Left hindlimb (tissue), 1 donor: Measurements from ENCODE around the gene A2ML1.
"Not testable (repeated sequence)": the region's sequence is repeated elsewhere in the genome, so short reads cannot be mapped to it uniquely, and the experiment has no call there.

Experiments
- DNase-seq: peaks from one replicate; pipeline ENCODE4 v3.0.0-alpha.2; 2018

The A2ML1 gene

GRCh38 chr12:8818526-8818925 lies 3.9 kb upstream of the A2ML1 start:
- DNase-seq, result no peak

DNA sequence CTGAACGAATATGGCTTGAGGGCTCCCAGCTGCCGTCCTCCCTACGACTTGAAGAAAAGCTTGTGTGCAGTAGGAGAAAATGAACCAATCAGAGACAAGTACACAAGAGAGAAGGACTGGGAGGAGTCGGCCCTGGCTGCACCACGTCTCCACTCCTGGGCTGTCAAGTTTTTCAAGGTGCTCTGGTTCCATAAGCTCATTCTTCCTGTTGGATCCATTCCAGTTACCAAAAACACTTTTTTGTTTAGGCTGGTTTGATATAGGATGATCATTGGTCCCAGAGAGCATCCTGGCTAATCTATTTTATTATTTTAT lies 2.8 kb upstream of the A2ML1 start:
- no peak for DNase-seq

DNA sequence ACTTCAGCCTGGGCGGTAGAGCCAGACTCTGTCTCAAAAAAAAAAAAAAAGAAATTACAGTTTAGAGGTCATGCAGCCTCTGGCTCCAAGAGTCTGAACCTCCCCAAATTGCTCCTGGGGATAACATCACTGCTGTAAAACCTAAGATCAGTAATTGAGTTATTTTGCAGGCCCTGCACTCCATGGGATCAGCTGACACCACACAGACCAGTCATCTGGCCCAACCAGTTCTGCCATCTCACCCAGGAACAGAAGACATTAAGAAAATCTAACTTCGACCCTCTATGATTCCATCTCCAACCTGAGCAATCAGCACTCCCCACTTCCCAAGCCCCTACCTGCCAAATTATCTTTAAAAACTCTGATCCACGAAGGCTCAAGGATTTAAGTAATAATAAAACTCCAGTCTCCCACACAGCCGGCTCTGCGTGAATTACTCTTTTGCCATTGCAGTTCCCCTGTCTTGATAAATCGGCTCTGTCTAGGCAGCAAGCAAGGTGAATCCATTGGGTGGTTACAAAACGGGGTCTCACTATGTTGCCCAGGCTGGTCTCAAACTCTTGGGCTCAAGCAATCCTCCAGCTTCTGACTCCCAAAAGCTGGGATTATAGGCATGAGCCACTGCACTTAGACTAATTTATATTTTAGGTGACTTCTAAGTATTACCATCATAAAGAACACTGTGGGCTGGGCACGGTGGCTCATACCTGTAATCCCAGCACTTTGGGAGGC lies 1.6 kb upstream of the A2ML1 start:
- not testable (repeated sequence) for DNase-seq

- no peak for DNase-seq
These were observed 830 bp upstream of the A2ML1 start for GRCh38 chr12:8821591-8821990.

GRCh38 chr12:8823565-8824300 lies 1.3 kb downstream of the A2ML1 start:
- DNase-seq, result no peak

GRCh38 chr12:8827551-8828256 lies 5.3 kb downstream of the A2ML1 start:
- no peak for DNase-seq

DNA sequence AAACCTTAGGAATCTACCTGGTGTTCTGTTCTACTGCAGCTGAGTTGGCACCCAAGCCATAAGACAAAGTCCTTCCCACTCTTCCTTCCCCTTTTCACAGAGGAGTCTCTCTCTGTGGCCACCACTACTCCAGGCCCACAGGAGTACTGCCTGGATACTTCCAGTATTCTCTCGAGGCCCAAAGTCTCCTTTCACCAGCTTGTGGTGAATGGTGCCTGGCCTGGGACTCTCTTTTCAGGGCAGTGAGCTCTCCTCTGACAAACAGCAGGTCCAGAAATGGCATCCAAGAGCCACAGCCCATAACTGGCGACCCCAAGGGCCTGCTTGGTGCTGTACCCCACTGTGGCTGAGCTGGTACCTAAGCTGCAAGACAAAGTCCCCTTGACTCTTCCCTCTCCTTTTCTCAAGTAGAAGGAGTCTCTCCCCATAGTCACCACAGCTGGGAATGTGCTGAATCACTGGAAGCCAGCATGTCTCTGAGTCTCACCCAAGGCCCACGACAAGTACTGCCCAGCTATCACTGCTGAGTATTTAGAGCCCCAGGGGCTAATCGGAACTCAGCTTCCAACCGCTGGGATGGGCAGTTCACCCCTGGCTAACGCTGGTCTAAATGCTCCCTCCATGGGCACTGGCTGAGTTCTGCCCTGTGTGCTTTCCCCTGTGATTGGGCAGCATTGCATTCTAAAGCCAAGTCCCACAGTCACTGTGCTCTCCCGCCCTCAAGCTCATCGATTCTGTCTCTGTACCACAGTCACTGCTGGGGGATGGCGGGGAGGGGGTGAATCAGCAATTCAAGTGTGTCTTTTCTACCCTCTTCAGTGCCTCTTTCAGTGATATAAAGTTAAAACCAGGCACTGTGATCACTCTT lies 6.1 kb downstream of the A2ML1 start:
- no peak for DNase-seq

DNA sequence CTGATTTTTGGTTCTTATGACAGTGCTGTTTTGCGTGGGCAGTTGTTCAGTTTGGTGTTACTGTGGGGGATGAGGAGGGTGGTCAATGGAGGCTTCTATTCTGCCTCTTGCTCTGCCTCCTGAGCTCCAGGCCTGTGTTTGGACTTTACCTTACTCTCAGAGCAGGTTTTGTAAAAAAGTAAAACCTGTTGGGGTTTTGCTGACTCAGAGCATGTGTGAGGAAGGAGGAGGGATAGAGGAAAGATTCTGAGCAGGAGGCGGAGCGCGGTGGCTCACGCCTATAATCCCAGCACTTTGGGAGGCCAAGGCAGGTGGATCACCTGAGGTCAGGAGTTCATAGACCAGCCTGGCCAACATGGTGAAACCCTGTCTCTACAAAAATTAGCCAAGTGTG lies 6.7 kb downstream of the A2ML1 start:
- DNase-seq, result no peak

DNA sequence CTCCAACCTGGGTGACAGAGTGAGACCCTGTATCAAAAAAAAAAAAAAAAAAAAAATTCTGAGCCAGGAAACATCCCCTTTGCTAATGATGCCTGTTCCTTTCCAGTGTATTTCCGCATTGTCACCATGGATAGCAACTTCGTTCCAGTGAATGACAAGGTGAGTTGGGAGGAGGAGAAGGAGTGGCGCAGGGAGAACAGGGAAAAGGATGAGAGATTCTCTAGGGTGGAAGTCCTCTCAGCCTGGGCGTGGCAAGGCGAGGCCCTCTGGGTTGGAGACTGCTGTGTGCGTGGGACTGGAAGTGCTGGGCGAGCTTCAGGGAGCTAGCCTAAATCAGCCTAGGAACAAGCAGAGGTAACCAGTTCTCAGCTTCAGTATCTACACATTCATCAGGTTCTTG lies 7.2 kb downstream of the A2ML1 start:
- no peak for DNase-seq

GRCh38 chr12:8831116-8831515 lies 8.7 kb downstream of the A2ML1 start:
- DNase-seq, result no peak

- DNase-seq, result no peak
These were observed 10.1 kb downstream of the A2ML1 start for GRCh38 chr12:8832500-8832899.

GRCh38 chr12:8834230-8834629 lies 11.8 kb downstream of the A2ML1 start:
- no peak for DNase-seq

DNA sequence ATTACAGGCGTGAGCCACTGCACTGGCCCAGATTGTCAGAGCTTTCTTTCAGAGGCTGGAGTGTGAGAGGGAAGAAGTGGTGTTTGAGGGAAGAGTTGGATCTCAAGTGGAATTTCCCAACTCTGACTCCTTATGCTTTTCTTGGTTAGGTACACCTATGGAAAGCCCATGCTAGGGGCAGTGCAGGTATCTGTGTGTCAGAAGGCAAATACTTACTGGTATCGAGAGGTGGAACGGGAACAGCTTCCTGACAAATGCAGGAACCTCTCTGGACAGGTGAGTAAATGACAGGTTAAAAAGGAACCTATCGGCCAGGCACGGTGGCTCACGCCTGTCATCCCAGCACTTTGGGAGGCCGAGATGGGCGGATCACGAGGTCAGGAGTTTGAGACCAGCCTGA lies 14.9 kb downstream of the A2ML1 start:
- DNase-seq, result no peak

DNA sequence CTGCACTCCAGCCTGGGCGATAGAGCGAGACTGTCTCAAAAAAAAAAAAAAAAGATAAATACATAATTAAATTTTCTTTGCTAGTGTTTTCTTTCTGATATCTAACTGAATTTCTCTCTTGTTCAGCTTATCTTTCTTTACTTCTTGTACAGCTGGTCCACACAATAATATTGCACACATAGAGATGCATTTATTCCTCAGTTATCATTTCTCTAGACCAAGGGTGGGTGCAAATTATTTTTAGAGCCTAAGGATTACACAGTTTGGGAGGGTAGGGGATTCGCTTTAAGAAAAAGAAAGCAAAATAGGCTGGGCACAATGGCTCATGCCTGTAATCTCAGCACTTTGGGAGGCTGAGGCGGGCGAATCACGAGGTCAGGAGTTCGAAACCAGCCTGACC lies 17.9 kb downstream of the A2ML1 start:
- DNase-seq, result no peak

- no peak for DNase-seq
These were observed 18.7 kb downstream of the A2ML1 start for GRCh38 chr12:8840938-8841633.

- no peak for DNase-seq
These were observed 19.4 kb downstream of the A2ML1 start for GRCh38 chr12:8841778-8842177.

GRCh38 chr12:8844665-8845064 lies 22.2 kb downstream of the A2ML1 start:
- no peak for DNase-seq

- no peak for DNase-seq
These were observed 23.9 kb downstream of the A2ML1 start for GRCh38 chr12:8846305-8846704.

DNA sequence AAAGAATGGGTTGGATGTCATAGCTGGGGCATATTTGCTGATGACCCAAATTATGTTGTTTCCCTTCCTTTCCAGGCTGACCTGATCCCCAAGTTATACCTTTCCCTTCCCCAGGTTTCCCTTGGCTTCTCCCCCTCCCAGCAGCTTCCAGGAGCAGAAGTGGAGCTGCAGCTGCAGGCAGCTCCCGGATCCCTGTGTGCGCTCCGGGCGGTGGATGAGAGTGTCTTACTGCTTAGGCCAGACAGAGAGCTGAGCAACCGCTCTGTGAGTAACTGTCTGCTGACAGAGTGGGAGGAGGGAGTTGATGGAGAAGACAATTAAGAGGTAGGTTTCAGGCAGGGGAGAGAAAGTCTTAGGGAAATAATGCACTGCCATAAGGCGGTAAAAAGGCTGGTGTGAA lies 25.0 kb downstream of the A2ML1 start:
- DNase-seq, result no peak

DNA sequence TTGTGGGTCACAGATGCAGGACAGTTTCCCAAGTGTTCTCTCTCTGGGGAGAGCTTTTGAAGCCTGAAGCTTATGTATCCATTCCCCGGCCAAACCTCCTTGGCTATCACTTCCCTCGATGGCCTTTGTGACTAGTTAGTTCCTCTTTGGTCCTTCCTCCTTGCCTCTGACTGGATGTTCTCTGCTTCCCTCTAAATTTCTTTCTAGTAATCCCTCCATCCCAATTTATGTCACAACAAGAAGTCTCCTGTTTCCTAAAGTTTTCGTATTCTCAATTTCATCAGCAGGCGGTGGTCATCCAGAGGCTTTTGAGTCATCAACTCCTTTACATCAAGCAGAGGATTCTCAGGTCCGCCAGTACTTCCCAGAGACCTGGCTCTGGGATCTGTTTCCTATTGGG lies 27.5 kb downstream of the A2ML1 start:
- DNase-seq, result no peak

DNA sequence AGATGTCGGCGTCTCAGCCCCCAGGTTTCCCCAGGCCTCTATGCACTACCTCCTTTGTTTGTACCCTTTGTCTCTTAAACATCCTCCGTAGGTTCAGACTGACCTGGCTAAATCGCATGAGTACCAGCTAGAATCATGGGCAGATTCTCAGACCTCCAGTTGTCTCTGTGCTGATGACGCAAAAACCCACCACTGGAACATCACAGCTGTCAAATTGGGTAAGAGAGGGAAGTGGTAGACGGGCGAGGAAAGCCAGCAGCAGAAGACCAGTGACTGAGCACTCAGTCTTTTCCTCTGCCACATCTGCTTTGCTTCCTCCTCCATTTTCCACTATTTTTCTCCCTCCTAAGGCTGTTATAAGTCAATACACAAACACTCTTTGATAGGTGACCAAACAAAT lies 29.7 kb downstream of the A2ML1 start:
- DNase-seq, result no peak

DNA sequence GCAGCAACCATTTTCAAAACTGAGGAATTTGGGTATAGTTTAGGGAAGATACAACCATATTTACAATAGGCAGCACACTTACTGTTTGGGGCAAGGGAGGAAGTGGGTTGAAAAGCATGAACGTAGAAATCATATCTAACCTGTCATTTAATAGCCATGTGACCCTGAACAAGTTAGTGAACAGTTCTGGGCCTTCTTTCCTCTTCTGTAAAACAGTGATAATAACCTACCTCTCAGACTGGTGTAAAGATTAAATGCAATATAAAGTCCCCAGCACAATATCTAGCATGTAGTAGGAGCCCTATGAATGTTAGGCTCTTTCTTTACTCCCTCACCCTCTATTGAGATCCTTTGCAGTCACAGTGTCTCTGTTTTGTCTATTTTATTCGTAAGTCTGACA lies 33.5 kb downstream of the A2ML1 start:
- DNase-seq, result no peak

DNA sequence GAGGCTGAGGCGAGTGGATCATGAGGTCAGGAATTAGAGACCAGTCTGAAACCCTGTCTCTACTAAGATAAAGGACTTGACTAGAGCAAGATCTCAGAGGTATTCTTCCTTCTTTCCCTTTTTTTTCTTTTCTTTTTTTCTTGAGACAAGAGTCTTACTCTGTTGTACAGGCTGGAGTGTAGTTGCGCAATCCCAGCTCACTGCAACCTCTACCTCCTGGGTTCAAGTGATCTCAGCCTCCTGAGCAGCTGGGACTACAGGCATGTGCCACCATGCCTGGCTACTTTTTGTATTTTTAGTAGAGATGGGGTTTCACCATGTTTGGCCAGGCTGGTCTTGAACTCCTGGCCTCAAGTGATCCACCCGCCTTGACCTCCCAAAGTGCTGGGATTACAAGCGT lies 37.0 kb downstream of the A2ML1 start:
- DNase-seq, result not testable (repeated sequence)
